Activated CD4-positive, alpha-beta T cell treated with anti-CD3 and anti-CD28 coated beads, Interleukin-2, amount 50 U/mL, for 24 hours (primary cell): ENCODE results near the gene GPHN.
A peak's percentile ranks its signal among the peaks of the same experiment; 100 is the strongest.

ENCODE experiments used
- DNase-seq, 2 donors: peaks; one replicate each; pipeline ENCODE4 v3.0.0-alpha.2; 2020; ENCODE audit warnings: low read depth in 1 of 2, low spot score in 1 of 2

The GPHN gene

GRCh38 chr14:67137744-67138371 lies 629.9 kb downstream of the GPHN start:
- DNase-seq = no peak

GRCh38 chr14:67140556-67140955 lies 632.6 kb downstream of the GPHN start:
- DNase-seq = no peak

- no peak for DNase-seq
Measured at GRCh38 chr14:67141146-67141900, 633.4 kb downstream of the GPHN start.

GRCh38 chr14:67151082-67151666 lies 643.2 kb downstream of the GPHN start:
- DNase-seq = no peak

GRCh38 chr14:67158566-67158965 lies 650.6 kb downstream of the GPHN start:
- no peak for DNase-seq

- no peak for DNase-seq
Measured at GRCh38 chr14:67162385-67162784, 654.4 kb downstream of the GPHN start.

- DNase-seq = peak in 1 of 2 donors; percentile 41
Measured at GRCh38 chr14:67166450-67166853, 658.5 kb downstream of the GPHN start.

GRCh38 chr14:67167420-67168109 lies 659.6 kb downstream of the GPHN start:
- DNase-seq = no peak

GRCh38 chr14:67168110-67168441 lies 660.1 kb downstream of the GPHN start:
- no peak for DNase-seq

GRCh38 chr14:67170660-67171059 lies 662.7 kb downstream of the GPHN start:
- DNase-seq = no peak

- DNase-seq = no peak
Measured at GRCh38 chr14:67172056-67172455, 664.1 kb downstream of the GPHN start.

GRCh38 chr14:67172520-67172919 lies 664.6 kb downstream of the GPHN start:
- no peak for DNase-seq

GRCh38 chr14:67173719-67174118 lies 665.8 kb downstream of the GPHN start:
- DNase-seq = no peak

- DNase-seq = no peak
Measured at GRCh38 chr14:67186172-67186768, 678.3 kb downstream of the GPHN start.

GRCh38 chr14:67186789-67187584 lies 679.0 kb downstream of the GPHN start:
- DNase-seq = no peak

GRCh38 chr14:67187826-67188225 lies 679.9 kb downstream of the GPHN start:
- DNase-seq = no peak

- no peak for DNase-seq
Measured at GRCh38 chr14:67188326-67188725, 680.4 kb downstream of the GPHN start.

GRCh38 chr14:67191768-67192290 lies 683.9 kb downstream of the GPHN start:
- DNase-seq = no peak

- no peak for DNase-seq
Measured at GRCh38 chr14:67192366-67192765, 684.4 kb downstream of the GPHN start.

- no peak for DNase-seq
Measured at GRCh38 chr14:67195279-67195678, 687.3 kb downstream of the GPHN start.

GRCh38 chr14:67199016-67199415 lies 691.1 kb downstream of the GPHN start:
- DNase-seq = no peak
